Hematopoietic multipotent progenitor cell (in vitro differentiated cells): ENCODE measurements around the gene NR3C1. TPM values are rescaled to one million over a fixed set of nuclear protein-coding genes. Genes with fewer than 3 reads are reported as not detected.
"Not testable (repeated sequence)": the region's sequence is repeated elsewhere in the genome, so short reads cannot be mapped to it uniquely, and the experiment has no call there.

Source experiments
- DNase-seq, 3 donors: peaks; one replicate each; pipeline ENCODE4 v3.0.0-alpha.2; 2011 to 2015; ENCODE audit warnings: low read depth in 2 of 3, low spot score in 2 of 3
- total RNA-seq: library from RNA; depleted of rRNA; stranded (reverse); fragments of >200 nt; gene quantifications from one replicate; pipeline ENCODE4 v1.2.3, GENCODE V29; 2012

Gene NR3C1
- total RNA-seq, 1 donor, result 39.9 TPM

GRCh38 chr5:143341807-143342570 lies 61.5 kb downstream of the NR3C1 start:
- DNase-seq, result no peak

GRCh38 chr5:143340891-143341685 lies 62.4 kb downstream of the NR3C1 start:
- DNase-seq, result no peak

GRCh38 chr5:143338658-143339366 lies 64.7 kb downstream of the NR3C1 start:
- no peak for DNase-seq

DNA sequence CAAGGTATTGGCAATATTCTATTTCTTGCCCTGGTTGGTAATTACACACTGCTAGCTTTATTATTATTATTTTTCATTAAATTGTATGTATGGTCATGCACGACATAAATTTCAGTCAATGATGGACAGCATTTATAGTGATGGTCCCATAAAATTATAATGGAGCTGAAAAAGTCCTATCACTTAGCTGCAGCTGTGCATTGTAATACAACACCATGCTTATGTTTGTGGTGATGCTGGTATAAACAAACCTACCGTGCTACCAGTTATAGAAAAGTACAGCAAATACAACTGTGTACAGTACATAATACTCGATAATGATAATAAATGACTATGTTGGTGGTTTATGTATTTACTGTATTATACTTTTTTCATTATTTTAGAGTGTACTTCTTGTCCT lies 65.5 kb downstream of the NR3C1 start:
- DNase-seq, result no peak

DNA sequence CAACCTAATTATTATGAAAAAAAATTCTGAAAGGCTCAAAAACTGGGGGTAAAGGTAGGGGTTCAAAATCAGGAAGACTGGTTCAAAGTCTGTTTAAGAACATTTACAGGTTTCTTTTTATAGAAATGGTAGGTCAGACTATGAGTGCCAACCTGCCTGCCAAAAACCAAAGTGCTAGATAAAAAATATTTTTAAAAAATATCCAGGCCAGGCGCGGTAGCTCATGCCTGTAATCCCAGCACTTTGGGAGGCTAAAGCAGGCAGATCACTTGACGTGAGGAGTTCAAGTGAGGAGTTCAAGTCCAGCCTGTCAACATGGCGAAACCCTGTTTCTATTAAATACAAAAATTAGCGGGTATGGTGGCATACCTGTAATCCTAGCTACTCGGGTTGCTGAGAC lies 67.0 kb downstream of the NR3C1 start:
- no peak for DNase-seq

- no peak for DNase-seq
Measured at GRCh38 chr5:143334903-143335302, 68.6 kb downstream of the NR3C1 start.

DNA sequence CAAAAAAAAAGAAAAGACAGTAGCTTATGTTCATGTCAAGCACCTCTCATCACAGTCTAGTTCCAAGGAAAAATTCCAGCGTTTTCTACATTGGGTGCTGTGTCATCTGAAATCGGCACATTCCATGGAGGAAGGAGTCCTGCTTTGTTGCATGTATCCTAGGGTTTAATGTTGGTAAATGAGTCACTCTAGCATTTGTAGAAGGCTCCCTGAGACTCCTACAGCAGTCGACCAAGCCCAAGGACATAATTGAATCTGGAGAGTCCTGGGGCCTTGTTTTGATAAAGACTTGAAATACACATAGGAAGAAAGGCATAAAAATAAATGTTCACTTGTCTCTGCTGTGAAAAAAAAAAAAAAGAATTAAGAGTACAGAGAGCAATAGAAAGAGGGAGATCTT lies 69.1 kb downstream of the NR3C1 start:
- DNase-seq, result not testable (repeated sequence)

DNA sequence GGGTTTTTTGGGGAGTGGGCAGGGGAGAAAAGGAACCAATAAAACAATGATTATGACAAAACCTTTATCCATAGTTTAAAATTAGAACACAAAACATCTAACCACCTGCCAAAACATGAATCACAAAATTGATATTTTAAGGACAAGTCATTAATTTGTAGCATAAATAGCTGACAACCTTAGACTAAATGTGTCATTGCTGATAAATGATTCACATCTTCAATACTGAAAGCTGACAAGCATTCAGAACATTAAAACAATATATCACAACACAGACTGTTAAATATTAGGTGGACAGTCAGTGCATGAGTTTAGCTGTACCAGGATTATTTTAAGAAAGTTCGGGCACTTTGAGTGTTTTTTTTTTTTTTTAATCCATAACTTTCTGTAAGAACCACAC lies 71.5 kb downstream of the NR3C1 start:
- no peak for DNase-seq

DNA sequence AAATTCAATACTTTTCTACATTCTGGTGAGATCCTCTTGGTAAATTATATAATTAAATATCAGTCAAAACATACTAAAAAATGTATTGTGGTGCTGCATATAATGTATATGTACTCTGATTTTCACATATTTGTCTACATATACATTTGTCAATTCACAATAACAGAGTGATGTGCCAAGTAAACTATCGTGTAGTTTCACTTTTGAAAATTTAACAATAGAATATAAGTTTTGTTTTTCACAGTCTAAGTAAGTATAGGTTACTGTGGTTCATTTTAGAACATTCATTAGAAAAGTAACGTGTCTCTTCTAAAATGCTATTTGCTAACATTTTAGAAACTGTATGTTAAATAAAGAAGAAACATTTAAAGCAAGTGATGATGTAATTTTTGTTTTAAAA lies 73.6 kb downstream of the NR3C1 start:
- no peak for DNase-seq

- peak in 1 of 3 donors; percentile 30 for DNase-seq
Measured at GRCh38 chr5:143328589-143329220, 74.8 kb downstream of the NR3C1 start.

- DNase-seq, result peak in 1 of 3 donors; percentile 17
Measured at GRCh38 chr5:143325086-143325485, 78.4 kb downstream of the NR3C1 start.

DNA sequence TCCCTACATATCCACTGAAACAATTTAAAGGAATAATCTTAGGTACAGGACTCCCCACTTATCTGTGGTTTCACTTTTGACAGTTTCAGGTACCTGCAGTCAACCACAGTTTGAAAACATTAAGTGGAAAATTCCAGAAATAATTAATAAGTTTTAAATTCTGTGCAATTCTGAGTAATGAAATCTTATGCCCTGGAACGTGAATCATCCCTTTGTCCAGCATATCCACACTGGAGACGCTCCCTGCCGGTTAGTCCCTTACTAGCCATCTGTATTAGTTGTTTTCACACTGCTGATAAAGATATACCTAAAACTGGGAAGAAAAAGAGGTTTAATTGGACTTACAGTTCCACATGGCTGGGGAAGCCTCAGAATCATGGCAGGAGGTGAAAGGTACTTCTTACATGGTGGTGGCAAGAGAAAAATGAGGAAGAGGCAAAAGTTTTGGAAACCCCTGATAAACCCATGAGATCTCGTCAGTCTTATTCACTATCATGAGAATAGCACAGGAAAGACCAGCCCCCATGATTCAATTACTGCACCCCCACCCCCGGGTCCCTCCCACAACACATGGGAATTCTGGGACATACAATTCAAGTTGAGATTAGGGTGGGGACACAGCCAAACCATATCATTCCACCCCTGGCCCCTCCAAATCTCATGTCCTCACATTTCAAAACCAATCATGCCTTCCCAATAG lies 80.4 kb downstream of the NR3C1 start:
- DNase-seq, result not testable (repeated sequence)

GRCh38 chr5:143322176-143322575 lies 81.3 kb downstream of the NR3C1 start:
- no peak for DNase-seq

- no peak for DNase-seq
Measured at GRCh38 chr5:143319437-143320227, 83.9 kb downstream of the NR3C1 start.

GRCh38 chr5:143318833-143319232 lies 84.7 kb downstream of the NR3C1 start:
- DNase-seq, result no peak

- no peak for DNase-seq
Measured at GRCh38 chr5:143318270-143318669, 85.2 kb downstream of the NR3C1 start.

DNA sequence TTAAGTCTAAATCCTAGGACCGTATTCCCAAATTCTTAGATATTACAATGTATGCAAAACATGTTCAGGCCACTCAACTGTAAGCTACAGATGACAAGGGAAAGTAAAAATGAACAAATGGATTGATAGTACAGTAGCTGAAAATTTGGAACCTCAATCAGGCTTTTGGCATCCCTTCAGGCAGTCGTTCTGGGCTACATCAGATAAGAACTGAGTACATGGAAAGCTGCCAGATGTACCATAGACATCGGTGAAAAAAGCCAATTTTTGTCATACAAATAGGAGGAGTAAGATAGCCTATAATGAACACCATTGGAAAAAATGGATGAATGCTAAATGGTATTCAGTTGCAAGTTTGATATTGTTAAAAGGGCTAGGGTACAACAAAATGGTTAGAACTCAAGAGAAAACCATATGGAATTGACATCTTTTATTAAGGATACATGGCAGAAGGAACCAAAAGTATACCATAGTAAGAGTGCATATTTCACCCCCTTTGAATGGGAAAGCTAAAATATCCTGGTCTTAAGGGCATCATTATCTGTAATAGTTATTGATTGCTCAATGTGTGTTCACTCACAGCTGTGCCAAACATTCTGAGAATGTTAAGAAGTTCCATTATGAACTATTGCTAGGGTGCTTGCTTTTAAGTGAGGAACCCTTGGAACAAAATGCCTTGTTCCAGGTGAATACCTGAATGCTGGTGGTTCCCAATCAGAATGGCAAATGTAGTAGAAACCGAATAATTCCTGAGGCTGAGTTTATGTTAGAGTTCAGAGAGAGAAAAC lies 86.4 kb downstream of the NR3C1 start:
- DNase-seq, result peak in 1 of 3 donors; percentile 34

DNA sequence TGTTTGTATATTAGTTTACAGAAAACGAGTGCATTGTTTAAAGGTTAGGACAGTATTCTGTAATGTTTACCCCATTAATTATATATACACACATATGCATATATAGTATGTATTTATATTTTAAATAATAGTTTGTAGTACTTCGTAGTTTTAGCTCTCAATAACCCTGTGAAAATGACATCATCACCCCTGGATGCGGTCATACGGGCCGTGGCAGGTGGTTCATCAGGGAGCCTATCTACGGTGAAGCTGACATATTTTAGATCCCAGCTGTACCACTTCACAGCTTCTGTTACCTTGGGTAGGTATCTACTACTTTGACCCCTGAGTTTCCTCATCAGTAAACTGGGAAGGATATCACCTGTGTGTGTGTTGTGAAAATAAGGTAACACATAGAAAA lies 87.1 kb downstream of the NR3C1 start:
- no peak for DNase-seq

- no peak for DNase-seq
Measured at GRCh38 chr5:143315929-143316328, 87.6 kb downstream of the NR3C1 start.
